ENCODE measurements around the gene MROH7.
"Not testable (repeated sequence)": the region's sequence is repeated elsewhere in the genome, so short reads cannot be mapped to it uniquely, and the experiment has no call there.

The MROH7 gene

DNA sequence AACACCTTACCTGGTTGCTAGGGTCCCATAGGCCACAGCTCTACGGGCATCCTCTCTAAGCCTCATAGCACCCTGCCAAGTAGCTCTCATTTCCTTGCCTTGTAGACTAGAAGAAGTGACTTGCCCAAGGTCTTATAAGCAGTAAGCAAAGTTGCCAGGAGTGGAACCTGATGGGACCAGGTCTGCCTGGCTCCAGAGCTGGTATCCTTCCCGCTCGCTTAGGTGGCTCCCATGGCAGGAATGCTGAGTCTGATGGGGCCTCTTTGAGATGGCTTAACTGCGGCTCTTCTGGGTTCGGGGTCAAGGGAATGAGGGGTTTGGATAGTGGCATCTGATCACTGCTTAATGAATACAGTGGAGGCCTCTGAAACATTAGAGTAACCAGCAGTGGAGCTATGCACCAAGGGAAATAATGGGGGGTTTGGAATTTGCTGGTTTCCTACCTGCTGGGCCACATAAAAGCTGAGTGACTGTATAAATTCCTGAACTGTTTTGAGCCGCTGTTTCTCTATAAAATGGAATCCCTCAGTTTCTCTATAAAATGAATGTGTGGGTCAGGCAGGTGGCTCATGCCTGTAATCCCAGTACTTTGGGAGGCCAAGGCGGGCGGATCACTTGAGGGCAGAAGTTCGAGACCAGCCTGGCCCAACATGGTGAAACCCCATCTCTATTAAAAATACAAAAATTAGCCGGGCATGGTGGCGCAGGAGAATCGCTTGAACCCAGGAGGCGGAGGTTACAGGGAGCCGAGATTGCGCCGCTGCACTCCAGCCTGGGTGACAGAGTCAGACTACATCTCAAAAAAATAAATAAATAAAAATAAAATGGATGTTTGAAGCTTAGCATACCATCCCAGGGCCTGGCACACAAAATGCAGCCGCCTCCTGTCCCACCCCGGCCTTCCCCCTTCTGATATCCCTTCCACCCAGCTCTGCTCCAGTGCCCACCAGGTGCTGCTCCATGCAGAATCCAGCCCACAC is 30.7 kb upstream of the MROH7 start:
- DNase-seq: no peak

DNA sequence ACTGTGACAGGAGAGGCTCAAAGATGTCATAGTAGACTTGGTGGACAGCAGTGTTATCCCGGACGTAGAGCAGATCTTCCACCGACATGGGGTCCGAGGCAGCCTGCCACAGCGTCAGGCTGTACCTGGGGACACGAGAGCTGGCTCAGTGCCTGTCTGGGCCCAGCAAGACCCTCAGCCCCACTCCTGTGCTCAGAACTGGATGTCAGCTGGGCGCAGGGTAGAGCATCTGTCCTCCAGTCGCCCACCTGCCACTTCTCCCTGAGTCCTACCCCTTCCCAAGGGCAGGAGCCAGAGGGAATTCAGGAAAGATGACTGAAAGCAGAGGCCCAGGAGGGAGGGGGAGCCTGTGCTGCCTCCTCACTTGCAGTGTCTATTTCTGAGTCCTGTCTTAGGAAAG is 30.0 kb upstream of the MROH7 start:
- DNase-seq: no peak

DNA sequence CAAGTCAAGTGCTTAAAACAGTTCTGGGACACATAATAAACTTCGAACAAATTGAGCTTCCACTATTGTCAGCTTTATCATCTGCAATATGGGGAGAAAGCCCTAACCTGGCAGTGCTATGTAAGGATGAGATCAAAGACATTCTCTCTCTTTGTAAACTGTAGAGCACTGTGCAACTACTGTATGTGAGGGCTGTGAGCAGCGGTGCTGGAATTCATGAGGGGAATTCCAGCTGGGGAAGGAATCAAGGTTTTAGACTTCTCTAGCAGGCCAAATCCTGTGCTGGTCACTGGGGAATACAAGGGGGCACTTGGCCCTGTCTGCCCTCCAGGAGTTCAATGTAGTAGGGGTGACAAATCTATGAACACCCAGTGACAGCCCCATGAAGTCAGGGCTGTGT is 27.6 kb upstream of the MROH7 start:
- no peak for DNase-seq

DNA sequence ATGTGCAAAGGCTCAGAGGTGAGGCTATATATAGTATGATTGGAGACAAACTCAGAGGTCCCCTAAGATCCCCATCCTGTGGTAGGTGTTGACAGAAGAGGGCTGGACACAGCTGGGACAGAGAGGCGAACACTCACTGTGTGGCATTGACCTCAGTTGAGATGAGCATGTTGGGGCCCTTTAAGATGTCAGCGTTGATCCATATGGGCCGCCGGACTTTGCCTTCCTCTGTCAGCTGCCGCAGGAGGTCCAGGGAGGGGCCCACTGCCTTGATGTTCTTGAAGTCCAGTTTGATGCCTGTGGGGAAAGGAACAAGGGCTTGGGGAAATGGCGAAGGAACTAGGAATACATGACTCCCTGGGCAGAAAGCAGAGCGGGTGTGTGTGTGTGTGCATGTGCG is 27.0 kb upstream of the MROH7 start:
- DNase-seq: no peak

DNA sequence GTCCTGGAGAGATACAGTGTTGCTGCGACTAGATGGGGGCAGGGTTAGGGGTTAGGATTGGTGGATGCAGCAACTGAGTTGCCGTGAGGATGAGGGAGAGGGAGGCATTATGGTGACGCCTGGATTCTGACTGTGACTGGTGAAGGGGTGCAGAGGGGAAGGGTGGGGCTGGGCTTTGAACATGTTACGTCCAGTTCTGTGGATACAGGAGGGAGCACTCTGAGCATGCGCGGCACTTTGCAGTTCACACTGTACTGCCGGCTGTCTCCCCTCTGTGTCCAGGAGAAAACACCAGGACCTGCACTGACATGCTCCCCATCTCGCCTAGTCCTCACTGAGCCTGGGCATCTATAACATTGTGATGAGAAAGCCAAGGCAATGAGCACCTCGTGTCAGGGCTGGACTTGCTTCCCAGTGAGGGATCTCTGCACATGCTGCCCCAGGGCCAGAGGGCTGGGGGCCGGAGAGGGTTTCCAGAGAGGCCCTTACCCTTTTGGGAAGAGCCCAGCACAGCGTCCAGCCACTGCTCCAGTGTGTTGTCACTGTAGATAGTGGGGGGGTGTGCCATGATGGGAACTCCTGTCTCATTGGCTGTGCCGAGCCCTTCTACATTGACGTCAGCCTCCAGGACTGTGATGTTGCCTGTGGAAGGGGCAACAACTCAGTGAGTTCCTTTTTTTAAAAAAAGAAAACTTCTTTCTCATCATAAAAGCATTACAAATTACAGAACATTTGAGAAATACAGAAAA is 25.9 kb upstream of the MROH7 start:
- DNase-seq: no peak

DNA sequence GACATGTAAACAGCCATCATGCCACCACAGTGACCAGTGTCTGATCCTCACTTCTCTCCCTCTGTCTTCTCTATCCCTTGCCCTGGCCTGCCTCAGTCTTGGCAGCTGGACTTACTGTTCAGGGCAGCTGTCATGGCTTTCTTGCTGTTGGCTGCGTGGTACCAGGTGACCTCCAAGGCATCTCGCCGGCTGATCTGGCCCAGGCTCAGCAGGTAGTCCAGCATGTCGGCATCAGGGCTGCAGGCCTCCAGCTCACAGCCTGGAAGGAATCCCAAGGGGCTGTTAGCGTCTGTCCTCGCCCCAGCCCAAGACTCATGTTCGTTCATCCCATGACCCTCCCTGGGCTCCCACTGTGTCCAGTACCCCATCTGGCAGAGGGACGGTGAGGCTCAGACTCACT is 21.8 kb upstream of the MROH7 start:
- DNase-seq: no peak

DNA sequence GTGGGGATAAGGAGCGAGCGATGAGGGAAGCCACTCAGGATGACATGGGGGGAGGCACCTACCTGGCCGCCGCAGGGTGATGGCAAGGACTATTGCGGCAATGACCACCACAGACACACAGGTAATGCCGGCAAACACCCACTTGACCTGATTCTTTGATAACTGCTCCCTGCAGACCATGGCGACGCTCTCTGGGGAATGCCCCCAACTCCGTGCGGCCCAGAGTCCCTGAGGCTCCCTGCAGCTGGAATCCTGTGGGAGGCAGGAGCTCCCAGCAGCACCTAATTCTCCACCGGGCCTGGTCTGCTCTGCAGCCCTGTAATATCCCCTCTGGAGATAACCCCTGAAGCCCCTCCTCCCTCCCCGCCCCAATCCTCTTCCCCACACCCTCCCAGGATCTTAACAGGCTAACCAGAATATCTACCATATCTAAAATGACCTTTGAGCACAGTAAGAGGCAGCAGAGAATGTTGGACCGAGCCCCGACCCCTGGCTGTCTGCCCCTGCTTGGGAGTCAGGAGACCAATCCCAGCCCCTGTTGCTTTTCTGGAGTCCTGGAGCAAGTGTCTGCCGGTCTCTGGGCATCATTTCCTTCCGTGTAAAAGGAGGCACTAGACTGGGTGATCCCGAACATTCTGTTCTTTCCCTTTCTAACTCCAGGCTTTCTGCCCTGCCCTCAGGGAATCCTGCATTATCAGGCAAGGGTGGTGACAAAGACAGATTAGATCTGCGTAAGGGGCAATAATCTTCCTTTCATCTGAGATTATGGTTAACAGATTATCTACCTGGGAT is 18.2 kb upstream of the MROH7 start, which contains the start of gene FAM151A:
Gene FAM151A (minus strand): TSS at position 310 of the 792 bp plus-strand sequence. CDS start 130 bp downstream, at position 180.
- DNase-seq: no peak

DNA sequence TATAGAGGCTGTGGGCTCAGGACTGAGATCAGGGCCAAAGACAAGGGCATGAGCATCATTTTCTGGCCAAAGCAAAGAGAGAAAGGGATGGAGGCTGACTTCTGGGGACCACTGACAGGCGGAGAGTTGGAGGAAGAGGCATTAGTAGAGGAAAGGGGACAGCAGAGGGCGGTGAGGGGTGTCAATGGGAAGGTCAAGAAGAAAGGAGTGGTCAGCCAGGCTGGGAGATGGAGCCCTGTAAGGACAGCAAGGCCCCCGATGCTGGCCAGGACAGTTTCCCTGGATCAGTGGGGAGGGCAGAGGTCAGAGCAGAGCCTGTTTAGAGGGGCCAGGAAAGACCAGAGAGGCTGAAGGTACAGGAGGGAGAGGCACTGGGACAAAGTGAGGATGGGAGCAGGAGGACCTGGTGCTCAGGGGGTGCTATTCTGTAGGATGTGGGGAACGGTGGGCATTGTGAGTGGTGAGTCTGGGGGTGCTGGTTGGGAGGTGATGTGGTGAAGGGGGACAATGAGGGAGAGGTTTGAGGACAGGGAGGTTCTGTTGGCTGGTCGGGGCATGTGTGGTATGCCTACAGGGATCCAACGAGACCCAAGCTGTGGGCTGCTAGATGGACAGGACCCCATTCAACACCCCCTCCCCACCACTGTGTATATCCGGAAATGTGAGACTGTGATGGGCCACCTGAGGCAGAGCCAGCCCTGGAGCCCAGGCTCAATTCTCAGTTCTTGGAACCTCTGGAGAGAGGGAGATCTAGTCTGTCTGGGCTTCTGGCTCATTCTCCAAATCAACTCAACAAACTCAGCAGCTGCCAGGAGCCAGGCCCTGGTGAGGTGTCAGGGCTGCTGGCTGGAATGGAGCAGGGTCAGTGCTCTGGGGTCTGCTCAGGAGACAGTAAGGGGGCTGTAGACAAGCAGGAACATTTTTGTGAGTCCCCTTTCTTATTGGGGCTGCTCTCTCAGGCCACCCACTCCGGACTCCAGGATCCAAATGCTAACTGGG is 16.8 kb upstream of the MROH7 start:
- DNase-seq: no peak

DNA sequence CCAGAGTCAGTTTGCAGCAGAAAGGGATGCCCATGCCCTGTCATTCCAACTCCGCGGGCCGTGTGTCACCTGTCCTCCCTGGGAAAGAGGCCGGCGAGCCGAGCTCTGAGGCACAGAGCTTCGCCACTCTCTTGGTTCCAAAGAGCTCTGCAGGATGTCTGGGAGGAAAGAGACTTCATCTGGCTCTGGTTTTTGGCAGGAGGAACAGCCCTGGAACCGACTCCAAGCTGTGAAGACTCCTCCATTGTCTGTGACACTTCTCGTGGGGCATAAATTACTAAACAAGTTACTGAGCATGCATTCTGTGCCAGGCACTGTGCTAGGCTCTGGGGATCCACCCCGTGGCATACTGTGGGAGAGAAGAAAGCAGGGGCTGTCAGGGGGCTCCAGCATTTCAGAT is 14.4 kb upstream of the MROH7 start:
- no peak for DNase-seq

DNA sequence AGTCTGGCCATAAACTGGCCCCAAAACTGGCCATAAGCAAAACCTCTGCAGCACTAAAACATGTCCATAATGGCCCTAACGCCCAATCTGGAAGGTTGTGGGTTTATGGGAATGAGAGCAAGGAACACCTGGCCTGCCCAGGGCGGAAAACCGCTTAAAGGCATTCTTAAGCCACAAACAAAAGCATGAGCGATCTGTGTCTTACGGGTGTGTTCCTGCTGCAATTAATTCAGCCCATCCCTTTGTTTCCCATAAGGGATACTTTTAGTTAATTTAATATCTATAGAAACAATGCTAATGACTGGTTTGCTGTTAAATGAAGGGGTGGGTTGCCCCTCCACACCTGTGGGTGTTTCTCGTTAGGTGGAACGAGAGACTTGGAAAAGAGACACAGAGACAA is 5.8 kb upstream of the MROH7 start:
- DNase-seq: not testable (repeated sequence)

DNA sequence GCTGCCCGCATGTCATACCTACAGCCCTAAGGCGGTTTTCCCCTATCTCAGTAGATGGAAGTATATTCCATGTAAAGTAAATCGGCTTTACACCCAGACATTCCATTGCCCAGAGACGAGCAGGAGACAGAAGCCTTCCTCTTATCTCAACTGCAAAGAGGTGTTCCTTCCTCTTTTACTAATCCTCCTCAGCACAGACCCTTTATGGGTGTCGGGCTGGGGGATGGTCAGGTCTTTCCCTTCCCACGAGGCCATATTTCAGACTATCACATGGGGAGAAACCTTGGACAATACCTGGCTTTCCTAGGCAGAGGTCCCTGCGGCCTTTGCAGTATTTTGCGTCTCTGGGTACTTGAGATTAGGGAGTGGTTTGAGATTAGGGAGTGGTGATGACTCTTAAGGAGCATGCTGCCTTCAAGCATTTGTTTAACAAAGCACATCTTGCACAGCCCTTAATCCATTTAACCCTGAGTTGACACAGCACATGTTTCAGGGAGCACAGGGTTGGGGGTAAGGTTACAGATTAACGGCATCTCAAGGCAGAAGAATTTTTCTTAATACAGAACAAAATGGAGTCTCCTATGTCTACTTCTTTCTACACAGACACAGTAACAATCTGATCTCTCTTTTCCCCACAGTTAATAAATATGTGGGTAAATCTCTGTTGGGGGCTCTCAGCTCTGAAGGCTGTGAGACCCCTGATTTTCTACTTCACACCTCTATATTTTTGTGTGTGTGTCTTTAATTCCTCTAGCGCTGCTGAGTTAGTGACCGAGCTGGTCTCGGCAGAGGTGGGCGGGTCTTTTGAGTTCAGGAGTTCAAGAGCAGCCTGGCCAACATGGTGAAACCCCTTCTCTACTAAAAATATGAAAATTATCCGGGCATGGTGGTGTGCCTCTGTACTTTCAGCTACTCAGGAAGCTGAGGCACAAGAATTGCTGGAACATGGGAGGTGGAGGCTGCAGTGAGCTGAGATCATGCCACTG is 4.8 kb upstream of the MROH7 start:
- not testable (repeated sequence) for DNase-seq

DNA sequence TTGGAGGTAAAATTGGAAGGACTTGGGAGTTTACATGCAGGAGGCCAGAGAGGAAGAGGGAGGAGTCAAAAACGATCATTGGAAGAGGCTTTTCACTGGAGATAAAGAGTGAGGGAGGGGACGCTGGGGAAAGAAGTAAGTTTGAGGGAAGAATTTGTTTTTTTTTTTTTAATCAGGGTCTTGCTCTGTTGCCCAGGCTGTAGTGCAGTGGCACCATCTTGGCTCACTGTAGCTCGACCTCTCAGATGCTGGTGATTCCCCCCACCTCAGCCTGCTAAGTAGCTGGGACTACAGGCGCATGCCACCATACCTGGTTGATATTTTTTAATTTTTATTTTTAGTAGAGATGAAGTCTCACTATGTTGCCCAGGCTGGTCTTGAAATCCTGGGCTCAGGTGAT is 1.2 kb upstream of the MROH7 start:
- no peak for DNase-seq

DNA sequence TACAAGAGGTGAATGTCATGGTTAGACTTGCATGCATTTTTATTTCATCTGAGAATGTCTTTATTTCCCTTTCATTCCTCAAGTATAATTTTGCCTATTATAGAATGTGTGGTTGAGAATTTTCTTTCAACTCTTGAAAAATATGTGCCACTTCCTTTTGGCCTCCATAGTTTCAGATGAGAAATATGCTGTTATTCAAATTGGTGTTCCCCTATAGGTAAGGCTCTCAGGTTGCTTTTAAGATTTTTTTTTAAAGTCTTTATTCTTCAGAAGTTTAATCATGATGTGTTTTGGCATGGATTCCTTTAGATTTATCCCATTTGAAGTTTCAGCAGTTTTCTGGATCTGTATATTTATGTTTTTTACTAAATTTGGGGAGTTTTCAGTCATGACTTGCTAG is 2.1 kb downstream of the MROH7 start:
- no peak for DNase-seq

DNA sequence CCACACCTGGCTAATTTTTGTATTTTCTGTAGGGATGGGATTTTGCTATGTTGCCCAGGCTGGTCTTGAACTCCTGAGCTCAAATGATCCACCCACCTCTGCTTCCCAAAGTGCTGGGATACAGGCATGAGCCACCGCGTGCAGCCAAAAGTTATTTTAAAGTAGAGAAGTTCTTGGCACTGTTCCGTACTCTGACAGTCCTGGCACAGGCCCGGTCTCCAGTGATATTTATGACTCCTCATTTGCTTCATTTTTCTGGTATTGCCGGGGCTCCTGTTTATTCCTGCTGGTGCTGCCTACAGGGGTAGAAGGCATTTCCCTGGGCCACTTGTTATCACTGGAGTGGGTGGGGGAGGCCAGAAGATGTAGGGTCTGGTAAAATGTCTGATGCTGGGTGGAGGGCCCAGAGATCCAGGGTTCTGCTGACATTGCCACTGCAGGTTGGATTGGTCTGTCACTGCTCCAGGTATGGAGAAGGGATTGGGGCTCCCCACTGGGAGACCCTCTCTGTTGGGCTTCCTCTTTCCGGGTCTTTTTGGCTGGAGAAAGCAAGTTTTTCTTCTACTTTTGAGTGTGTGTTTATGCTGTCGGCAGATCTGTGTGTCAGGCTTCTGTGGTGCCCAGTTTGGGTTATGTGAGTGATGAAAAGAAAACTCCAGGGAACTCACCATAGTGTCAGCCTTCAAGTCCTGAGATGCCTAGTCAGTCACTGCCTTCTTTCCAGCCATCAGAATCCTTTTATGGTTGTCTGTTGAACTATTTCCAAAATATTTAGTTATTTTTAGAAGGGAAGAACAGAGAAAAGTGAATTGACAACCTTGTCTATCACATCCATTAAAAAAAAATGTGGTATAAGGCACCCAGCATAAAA is 4.5 kb downstream of the MROH7 start:
- no peak for DNase-seq

DNA sequence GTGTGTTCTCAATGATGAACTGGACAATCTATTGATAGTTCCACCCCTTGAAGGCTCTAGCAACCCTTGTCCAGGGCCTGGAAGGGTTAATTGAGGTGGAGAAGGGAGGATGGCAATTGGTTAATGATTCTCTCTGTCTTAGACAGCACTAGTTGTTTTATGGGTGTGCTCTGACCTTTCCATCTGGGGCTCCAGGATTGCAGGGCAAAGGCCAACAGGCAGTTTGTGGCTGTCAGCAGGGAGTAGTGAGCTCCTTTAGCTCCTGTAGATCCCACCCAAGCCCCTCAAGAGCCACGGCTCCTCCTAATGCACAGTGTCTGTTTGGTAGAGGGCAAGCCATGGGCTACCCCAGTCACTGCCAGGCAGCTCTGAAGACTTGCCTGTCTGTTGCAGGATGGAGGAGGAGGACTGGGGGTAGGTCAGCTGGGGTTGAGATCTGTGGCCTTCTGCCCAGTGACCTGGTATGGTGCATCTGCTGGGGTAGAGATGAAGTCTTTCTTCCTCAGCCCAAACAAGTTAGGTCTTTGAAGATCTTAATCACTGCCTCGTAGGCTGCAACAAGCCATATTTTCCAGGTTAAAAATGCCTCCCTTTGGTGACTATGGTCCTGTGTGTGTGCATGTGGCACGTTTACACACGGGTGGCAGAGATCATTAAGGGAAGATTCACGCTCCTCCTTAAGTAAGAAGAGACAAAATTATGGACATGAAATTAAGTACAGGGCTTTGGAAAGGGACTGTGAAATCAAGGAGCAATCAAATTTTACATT is 7.7 kb downstream of the MROH7 start:
- DNase-seq: no peak

DNA sequence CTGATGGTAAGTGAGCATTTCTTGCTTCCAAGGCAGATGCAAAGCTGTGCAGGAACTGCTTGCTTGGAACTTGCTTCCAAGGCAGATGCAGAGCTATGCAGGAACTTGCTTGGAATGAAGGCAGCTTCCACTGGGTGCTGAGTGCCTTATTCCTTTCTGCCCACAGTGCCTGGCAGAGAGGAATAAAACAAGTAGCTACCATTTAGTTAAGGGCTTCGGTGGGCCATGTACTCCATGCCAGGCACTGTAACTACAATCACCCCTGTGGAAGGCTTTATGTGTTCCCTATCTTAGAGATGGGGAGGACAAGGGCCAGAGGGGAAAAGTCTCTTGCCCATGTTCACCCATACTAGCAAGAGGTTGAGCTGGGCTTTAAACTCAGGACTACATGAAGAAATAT is 8.3 kb downstream of the MROH7 start:
- DNase-seq: no peak

DNA sequence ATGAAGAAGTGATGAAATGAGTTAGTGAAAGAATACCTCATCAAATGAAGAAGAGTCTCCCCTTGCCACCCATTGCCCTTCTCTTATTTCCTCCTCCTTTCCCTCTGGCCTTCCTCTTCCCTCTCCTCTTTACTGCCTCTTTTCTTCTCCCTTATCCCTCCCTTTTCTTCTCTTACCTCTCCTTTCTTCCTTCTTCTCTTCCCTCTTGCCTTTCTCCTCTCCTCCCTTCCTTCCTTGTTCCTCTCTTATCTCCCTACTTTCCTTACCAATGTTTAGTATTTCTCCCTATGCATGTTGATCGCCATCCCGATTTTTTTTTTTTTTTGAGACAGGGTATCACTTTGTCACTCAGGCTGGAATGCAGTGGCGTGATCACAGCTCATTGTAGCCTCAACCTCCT is 8.8 kb downstream of the MROH7 start:
- no peak for DNase-seq

DNA sequence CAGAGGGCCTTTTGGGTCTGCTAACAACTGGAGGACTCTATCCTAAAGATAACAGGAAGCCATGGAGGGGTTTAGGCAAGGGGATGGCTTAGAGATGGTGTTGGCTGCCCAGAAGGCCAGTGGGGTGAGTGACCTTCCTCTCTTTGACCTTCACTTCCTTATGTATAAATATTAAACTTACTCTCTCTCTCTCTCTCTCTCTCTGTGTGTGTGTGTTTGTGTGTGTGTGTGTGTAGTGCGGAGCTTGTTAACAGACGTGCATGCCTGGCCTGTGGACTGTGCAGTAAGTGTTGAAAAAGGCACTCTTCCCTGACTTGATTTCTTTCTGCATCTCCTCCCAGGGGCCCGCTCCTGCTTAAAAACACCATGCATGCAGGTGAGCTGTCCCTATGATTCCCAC is 10.0 kb downstream of the MROH7 start:
- no peak for DNase-seq

DNA sequence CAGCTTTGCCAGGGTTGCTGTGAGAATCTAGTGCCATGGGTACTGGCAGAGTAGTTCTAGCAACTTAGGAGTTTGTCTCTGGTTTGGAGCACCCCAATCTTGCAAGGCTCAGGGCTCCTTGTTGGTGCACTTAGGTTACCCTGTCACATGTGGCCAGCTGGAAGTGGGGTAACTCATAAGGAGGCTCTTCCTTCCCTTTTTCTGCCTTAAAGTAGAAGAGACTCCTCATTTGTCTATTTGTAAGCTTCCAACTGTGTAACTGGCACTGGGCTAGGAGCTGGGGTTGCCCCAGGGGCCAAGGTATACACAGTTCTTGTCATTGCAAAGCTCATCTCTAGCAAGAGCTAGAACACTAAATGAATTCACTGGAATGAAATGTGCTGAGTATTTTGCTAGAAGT is 10.6 kb downstream of the MROH7 start:
- DNase-seq: no peak

Measured in NCI-H1417 treated with DMSO at 0.1 percent for 48 hours (cell line).